Measurements from ENCODE around the gene ROBO1. TPM values are rescaled to one million over a fixed set of nuclear protein-coding genes. Genes with fewer than 3 reads are reported as not detected.
"Not testable (repeated sequence)": the region's sequence is repeated elsewhere in the genome, so short reads cannot be mapped to it uniquely, and the experiment has no call there.

ROBO1 gene
- total RNA-seq, 1 donor from 2014 or later, result 31.7 TPM

DNA sequence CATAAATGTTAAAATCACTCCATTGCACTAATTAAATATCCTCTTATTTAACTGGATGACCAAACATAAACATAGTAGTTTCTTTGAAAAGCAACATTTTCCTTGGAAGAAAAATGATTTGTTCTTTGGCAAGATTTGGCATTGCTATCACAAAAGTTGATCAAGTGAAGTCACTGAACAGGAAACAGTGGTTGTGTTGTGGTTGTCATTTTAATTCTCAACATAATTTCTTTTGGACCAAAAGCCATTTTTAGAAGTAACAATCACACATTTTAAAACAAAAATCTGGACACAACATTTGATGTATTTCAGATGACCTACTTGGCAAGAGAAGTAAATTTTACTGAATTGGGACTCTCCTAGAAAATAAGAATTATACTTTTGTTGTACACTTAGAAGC, 872.3 kb downstream of the ROBO1 start:
- ATAC-seq, result no peak
- intact Hi-C loops (cut with DNase I), result no loop called here

GRCh38 chr3:78894787-78895186, 873.0 kb downstream of the ROBO1 start:
- no peak for DNase-seq (ENCODE audit: low spot score)
- intact Hi-C loops (cut with DNase I), result no loop called here
- no peak for ATAC-seq

More for the DNA sequence above, 872.3 kb downstream of the ROBO1 start:
- DNase-seq (ENCODE audit: low spot score), result no peak

DNA sequence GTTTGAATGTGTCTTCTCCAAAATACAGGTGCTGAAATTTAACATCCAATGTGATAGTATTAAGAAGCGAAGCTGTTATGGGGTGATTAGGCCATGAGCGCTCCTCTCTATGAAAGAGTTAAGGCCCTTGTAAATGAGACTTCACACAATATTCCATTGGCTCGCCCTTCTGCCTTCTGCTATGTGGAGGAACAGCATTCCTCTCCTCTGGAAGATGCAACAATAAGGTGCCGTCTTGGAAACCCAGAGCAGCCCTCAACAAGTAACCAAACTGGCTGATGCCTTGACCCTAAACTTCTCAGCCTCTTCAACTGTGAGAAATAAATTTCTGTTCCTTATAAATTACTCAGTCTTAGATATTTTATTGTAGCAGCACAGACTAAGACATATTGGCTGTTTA, 874.6 kb downstream of the ROBO1 start:
- ATAC-seq (no peak), DNase-seq (ENCODE audit: low spot score) (no peak)
- intact Hi-C loops (cut with DNase I), result no loop called here

DNA sequence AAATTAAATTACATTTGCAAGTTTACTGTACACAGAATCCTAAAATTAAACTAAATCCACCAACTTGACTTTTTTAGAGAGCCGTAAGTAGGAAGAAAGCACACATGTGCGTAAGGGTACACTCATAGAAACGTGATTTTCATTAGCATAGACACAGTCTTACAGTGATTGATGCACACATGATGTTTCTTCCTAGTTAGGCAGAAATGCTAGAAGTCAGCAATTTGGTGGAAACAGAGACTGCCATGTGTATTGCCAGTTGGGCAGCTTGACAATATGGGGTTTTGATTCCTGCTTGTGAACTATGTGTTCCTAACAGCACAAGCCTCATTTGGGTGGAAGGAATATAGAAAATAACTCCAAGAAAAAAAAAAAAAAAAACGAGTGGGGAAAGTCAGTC, 878.5 kb downstream of the ROBO1 start:
- no peak for DNase-seq (ENCODE audit: low spot score)
- intact Hi-C loops (cut with DNase I), result no loop called here
- no peak for ATAC-seq

DNA sequence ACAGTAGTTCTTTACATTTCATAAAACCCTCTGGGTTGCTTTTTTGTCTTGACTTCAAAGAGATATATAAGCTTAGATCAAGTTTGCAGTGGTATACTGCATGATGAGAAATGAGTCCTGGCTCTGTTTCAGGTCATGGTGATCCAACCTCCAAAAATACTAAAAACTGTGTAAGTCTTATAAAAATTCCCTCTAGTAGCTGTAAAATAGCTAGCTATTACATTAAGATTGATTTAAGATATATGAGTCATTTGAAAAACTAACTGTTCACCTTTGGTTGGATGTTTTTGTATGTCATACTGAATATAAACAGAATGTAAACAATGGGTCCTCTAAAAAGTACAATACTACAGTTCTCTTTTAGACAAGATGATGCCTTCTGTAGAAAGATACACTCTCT, 879.2 kb downstream of the ROBO1 start:
- DNase-seq (ENCODE audit: low spot score) (no peak), ATAC-seq (no peak)
- intact Hi-C loops (cut with DNase I), result no loop called here

- intact Hi-C loops (cut with DNase I), result no loop called here
- no peak for DNase-seq (ENCODE audit: low spot score)
- ATAC-seq, result peak; percentile 45
Observed at GRCh38 chr3:78887547-78888011, 880.2 kb downstream of the ROBO1 start.

DNA sequence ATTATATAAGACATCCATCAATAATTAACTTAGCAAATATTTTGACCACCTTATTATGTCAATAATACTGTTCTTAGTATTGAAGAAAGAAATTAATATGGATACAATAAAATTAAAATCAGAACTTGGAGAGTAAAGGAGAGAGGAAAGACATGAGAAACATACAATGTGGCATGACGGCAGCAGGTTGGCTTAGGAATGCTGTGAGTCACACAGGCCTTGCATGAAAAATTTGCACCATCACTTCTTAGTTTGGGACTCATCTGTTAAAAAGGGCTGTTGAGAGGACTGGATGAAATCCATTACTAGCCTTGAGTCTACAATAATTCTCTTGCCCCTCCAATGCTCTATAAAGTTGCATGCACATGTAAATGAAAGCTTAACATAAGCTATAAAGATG, 880.8 kb downstream of the ROBO1 start:
- no peak for DNase-seq (ENCODE audit: low spot score)
- intact Hi-C loops (cut with DNase I), result no loop called here
- ATAC-seq, result no peak

DNA sequence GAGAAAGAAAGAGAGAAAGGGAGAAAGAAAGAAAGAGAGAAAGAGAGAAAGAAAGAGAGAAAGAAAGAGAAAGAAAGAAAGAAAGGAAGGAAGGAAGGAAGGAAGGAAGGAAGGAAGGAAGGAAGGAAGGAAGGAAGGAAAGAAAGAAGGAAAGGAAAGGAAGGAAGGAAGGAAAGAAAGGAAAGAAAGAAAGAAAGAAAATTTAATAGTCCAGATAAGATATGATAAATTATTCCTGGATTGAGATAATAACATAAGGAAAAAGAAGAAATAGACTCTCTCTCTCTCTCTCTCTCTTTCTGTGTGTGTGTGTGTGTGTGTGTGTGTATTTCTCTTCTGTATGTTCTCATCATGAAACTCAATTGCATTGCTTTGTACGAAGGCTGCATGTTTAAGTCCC, 883.2 kb downstream of the ROBO1 start:
- ATAC-seq; intact Hi-C loops (cut with DNase I); DNase-seq (ENCODE audit: low spot score): not testable (repeated sequence)

GRCh38 chr3:78882251-78882650, 885.5 kb downstream of the ROBO1 start:
- intact Hi-C loops (cut with DNase I), result no loop called here
- DNase-seq (ENCODE audit: low spot score) (no peak), ATAC-seq (no peak)

DNA sequence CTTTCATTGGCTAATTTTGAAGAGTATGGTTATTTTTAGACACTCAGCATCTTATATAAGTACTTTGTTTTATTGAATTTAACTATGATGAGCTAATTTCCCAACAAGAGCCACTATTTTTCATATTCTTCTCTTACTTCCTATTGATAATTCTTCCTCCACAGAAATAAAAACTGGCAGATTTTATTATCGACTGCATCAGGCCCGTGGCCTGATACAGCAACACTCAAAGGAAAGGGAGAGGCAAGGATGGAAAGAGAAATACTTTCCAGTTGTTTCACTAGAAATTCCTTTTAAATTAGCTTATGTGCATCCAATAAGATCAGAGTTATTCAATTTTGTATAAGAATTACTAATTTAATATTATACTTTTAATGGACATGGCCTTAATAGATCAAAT, 886.3 kb downstream of the ROBO1 start:
- ATAC-seq (no peak), DNase-seq (ENCODE audit: low spot score) (no peak)
- intact Hi-C loops (cut with DNase I), result no loop called here

DNA sequence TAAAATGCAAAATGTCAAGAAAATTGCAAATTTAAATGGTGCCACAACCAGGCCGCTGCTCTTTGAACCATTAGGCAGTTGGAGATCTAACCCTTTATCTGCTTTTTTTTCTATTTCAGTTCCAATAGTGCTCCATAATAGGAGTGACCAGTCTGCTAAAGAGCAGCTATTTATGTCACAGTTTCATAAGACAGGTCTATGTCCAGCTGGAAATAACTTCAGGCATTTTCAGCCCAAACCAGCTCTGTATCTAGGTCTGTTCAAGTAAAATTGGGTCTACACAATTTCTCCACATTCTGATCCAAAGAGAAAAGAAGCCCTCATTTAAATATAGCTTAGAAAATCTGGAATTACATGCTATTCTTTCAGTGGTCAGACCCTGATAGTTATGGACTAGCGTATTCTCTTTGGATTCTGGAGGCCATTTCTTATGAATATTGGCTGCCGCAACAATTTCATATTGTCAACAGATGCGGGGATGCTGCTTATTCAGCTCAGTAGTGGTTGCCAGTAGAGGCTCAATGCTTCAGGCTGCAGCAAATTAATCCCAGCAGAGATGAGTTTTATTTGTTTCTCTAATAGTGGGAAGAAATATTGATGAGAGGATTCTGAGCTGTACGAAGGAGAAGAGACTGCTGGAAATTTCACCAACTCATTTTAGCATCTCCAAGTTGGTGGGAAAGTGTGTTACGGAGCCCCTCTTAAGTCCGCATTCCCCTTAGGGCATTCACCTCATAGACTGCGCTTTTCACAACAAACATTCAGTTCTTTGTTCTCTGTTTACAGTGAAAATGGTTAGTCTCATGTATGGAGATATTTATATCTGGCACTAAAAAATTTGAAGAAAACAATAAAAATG, 887.0 kb downstream of the ROBO1 start:
- no peak for DNase-seq (ENCODE audit: low spot score)
- intact Hi-C loops (cut with DNase I), result no loop called here

DNA sequence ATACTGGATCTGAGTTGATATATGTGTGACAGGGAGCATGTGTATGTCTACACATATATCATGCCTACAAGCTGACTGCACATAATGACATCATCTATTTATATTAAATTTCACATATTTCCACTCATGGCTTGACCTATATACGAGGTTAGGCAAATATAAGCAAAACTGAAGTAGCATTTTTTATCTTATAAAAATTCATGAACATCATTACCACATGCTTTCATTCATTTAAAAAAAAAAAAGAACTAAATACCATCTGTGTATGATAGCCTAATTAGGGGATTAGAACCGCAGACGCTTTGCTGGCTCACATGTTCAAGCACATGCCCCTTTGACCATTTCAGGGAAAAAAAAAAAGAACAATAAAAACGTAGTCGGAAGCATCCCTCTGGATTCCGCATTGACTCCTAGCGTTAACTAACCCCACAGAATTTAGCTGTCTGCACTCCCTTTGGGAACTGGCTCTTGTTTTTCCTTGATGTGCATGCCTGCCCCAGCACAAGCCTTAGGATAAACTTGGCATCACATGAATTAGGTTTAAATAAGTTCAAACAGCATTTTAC, 888.4 kb downstream of the ROBO1 start:
- DNase-seq (ENCODE audit: low spot score) (no peak), ATAC-seq (no peak)
- intact Hi-C loops (cut with DNase I), result no loop called here

More for the DNA sequence above, 887.0 kb downstream of the ROBO1 start:
- peak; percentile 85 for ATAC-seq

DNA sequence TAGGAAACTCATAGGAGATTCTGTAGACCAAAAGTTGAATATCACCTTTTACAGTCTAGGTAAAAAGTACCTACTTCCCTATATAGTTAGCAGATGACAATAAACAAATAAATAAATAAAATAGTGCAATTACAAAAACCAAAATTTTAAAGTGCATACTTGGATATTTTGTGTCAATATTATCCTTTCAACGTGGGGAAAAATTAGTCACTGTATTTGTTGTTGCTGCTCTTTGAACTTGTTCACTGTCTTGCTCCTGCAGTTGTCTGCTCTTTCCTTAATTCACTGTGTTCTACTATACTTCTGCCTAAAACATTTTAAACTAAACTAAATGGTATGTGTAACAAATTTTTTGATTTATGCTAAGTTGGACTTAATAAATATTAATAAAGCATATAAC, 889.0 kb downstream of the ROBO1 start:
- intact Hi-C loops (cut with DNase I), result no loop called here
- no peak for ATAC-seq
- no peak for DNase-seq (ENCODE audit: low spot score)

DNA sequence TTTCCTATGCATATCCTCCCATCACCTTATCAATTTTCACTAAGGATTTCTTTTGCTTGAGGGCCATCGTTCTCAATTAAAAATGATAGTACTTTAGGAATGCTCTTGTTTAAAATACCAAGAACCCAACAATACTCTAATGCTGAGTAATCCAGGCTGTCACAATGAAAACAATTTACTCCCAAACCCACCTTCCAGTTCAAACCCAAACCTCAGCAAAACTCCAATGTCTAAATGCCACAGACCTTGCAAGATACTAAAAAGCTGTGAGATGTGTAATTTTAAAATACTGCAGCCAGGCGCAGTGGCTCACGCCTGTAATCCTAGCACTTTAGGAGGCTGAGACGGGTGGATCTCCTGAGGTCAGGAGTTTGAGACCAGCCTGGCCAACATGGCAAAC, 889.8 kb downstream of the ROBO1 start:
- intact Hi-C loops (cut with DNase I), result no loop called here
- DNase-seq (ENCODE audit: low spot score) (no peak), ATAC-seq (no peak)

GRCh38 chr3:78875851-78876250, 891.9 kb downstream of the ROBO1 start:
- intact Hi-C loops (cut with DNase I), result no loop called here
- DNase-seq (ENCODE audit: low spot score), result no peak
- no peak for ATAC-seq

DNA sequence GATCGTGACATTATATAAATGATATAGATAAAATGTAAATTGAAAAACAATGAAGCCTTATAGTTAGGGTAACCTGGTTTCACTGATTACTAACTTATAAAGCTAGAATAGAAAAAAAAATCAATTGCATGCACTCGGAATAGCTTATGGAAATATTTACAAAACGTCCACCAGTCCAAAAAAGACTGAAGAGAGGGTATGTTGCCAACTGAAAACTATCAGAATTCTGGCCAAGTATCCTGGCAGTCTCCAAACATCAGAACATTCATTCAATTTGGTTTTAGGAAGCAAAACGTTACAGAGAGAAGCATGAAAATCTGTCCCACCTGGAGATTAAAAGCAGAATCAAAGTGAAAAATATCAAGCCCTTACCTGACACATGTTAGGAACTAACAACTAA, 892.4 kb downstream of the ROBO1 start:
- intact Hi-C loops (cut with DNase I), result no loop called here
- DNase-seq (ENCODE audit: low spot score) (no peak), ATAC-seq (no peak)

DNA sequence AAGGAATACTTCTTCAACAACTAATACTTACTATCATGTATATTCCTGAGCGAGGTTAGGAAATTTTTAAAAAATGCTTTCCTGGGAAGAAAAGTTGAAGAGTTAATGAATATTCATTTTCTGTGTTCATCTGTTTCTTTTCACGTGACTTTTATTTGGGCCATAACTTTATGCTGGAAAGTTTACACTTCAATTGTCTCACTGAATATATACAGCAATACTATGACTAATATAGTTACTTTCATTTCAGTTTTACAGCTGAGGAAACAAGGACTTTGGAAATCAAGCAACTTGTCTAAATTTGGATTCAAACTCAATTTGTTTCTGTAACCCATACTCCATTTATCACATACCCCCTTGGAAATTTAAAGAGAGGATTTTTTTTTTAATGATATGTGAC, 894.2 kb downstream of the ROBO1 start:
- DNase-seq (ENCODE audit: low spot score) (no peak), ATAC-seq (no peak)
- intact Hi-C loops (cut with DNase I), result no loop called here

- ATAC-seq (no peak), DNase-seq (ENCODE audit: low spot score) (no peak)
- intact Hi-C loops (cut with DNase I), result no loop called here
Observed at GRCh38 chr3:78872195-78872594, 895.6 kb downstream of the ROBO1 start.

DNA sequence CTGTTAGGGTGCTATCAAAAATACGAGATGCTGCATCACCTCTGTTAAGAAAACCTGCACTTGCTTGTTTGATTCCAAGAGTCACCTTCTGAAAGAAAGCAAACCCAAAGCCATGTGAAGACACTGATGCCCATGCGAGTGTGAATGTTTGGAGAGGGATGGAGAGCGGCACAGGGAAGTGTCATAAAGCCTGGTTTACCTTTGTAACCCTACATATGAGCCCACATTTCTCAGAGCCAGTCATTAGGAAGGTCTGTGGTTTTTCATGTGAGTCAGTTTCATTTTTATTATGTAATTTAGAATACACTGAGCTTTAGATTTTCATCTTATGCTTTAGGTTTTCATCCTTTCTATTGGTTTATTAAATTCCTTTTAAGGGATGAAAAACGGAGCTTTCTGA, 896.8 kb downstream of the ROBO1 start:
- intact Hi-C loops (cut with DNase I), result no loop called here
- ATAC-seq (no peak), DNase-seq (ENCODE audit: low spot score) (no peak)

GRCh38 chr3:78870484-78870883, 897.3 kb downstream of the ROBO1 start:
- ATAC-seq, result no peak
- no peak for DNase-seq (ENCODE audit: low spot score)
- intact Hi-C loops (cut with DNase I), result no loop called here

DNA sequence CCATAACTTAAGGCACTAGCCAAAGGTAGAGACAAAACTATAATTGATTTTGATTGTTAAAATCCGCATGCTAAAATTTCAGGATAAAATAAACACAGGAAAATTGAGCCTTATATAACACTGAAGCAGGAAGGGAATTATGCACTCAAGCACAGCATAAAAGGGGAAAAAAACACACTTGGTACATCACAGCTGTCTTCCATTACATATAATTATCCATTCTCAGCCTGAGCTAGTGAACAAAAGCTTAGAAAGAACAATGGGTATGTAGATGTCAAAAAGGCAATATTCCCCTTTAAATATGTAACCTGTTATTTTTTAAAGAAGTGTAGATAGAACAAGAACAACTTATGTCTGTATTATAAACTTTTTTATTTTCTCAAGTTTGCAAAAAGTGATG, 899.2 kb downstream of the ROBO1 start:
- intact Hi-C loops (cut with DNase I), result no loop called here
- ATAC-seq (no peak), DNase-seq (ENCODE audit: low spot score) (no peak)

Data from sciatic nerve (tissue), 2 donors.